ENCODE results near the gene ADAMTSL3.

GRCh38 chr15:83914906-83915305, 261.0 kb downstream of the ADAMTSL3 start:
- TF ChIP-seq CTCF (IDR thresholded peaks at IDR 0.05), result no peak
- TF ChIP-seq EZH2 (IDR thresholded peaks at IDR 0.05; ENCODE audit: borderline replicate concordance, insufficient read depth, low read depth, low read length, poor library complexity, severe bottlenecking), result no peak
